GM12878 (cell line): ENCODE data around the gene GABRP.

Experiments used
- CEBPB ChIP-seq, 2 experiments: fragments of 150-350 bp in 1 of 2; IDR thresholded peaks; 2 replicates each; pipeline ENCODE4 v1.6.1; 2012 to 2014; ENCODE audit warnings: low read depth in 2 of 2, low read length in 2 of 2, borderline replicate concordance in 1 of 2, inconsistent platforms in 1 of 2
- CHD1 ChIP-seq: IDR thresholded peaks from 2 replicates; pipeline ENCODE4 v1.6.1; 2012; ENCODE audit warnings: low read depth, low read length, improper control_type of control experiment
- POLR2AphosphoS5 ChIP-seq: IDR thresholded peaks from 2 replicates; pipeline ENCODE4 v1.6.1; 2011; ENCODE audit warnings: mild to moderate bottlenecking, low read length, inconsistent platforms

DNA sequence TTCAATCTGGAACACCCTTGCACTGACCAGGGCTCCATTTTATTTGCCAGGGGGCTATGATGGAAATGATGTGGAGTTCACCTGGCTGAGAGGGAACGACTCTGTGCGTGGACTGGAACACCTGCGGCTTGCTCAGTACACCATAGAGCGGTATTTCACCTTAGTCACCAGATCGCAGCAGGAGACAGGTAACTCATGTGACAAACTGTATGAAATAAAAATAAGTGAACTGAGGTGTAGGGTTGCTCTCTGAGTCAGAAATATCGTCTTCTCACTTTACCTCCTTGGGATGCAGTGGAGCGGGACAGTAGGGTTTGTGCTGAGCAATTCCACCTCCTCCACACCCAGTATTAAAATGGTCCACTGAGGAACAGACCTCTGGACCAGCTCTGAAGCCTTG lies 22.1 kb downstream of the GABRP start:
- TF ChIP-seq CHD1 (no peak), CEBPB (IDR thresholded peaks at IDR 0.05; ENCODE audit: borderline replicate concordance in 1 of 2, low read depth in 2 of 2, low read length in 2 of 2) (no peak), POLR2AphosphoS5 (no peak)
